ENCODE data around the gene EPN1. TPM values are rescaled to one million over a fixed set of nuclear protein-coding genes. Genes with fewer than 3 reads are reported as not detected.

EPN1 gene
- total RNA-seq, 1 donor from 2014 or later: 145 TPM

DNA sequence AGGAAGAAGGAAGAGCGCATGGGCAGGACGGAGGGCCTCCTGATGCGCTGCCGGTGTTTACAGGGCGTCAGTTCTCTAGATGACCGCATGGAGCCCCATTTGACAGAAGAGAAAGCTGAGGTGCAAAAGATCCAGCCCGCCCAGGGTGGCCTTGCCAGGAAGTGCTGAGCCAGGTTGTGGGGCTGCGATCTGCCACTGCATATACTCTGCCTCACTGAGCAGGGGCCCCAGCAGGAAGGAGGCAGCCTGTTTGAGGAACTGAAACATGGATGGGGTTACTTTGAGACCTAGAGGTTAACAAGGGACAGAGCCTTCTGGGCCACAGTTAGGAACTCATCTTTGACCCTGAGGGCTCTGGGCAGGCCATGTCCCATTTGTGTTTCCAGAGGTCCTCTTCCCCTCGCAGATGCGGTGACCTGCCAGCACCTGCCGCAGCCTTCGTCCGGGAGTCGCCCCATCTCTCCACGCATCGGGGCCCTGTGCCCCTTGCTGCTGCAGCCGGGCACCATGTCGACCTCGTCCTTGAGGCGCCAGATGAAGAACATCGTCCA is 3.2 kb downstream of the EPN1 start:
- peak overlapping the region; percentile 70 for H3K27ac Mint-ChIP-seq (ENCODE audit: unreplicated experiment)
- TF ChIP-seq, protein P1, sequence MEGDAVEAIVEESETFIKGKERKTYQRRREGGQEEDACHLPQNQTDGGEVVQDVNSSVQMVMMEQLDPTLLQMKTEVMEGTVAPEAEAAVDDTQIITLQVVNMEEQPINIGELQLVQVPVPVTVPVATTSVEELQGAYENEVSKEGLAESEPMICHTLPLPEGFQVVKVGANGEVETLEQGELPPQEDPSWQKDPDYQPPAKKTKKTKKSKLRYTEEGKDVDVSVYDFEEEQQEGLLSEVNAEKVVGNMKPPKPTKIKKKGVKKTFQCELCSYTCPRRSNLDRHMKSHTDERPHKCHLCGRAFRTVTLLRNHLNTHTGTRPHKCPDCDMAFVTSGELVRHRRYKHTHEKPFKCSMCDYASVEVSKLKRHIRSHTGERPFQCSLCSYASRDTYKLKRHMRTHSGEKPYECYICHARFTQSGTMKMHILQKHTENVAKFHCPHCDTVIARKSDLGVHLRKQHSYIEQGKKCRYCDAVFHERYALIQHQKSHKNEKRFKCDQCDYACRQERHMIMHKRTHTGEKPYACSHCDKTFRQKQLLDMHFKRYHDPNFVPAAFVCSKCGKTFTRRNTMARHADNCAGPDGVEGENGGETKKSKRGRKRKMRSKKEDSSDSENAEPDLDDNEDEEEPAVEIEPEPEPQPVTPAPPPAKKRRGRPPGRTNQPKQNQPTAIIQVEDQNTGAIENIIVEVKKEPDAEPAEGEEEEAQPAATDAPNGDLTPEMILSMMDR (IDR thresholded peaks at IDR 0.05; ENCODE audit: insufficient read depth, low read depth, low read length): no peak
- no peak for TF ChIP-seq EZH2 (IDR thresholded peaks at IDR 0.05; ENCODE audit: insufficient read depth, low read length)
- H3K9me3 ChIP-seq (ENCODE audit: insufficient read depth, low read depth, low read length): no peaks in the 10 kb centered on the region
- no peak overlapping the region for H2AFZ ChIP-seq (ENCODE audit: low read depth, low read length)
- FAIRE-seq: no peak
- peaks cover 4% of the 10 kb centered on the region for H3K36me3 ChIP-seq (ENCODE audit: insufficient read depth, low read length)
- H3K36me3 Mint-ChIP-seq (ENCODE audit: low read depth, unreplicated experiment): peaks cover 11% of the 10 kb centered on the region
- no peak overlapping the region for H3K9ac ChIP-seq (ENCODE audit: low read length)
- H3K27me3 Mint-ChIP-seq (ENCODE audit: low read depth, unreplicated experiment): no peaks in the 10 kb centered on the region
- H3K79me2 ChIP-seq (ENCODE audit: insufficient read depth, low read length): peaks cover 90% of the 10 kb centered on the region
- no peak overlapping the region for H3K27ac ChIP-seq (ENCODE audit: low read depth, low read length)
- H3K4me1 ChIP-seq (ENCODE audit: insufficient read depth, low read length): peaks cover 32% of the 10 kb centered on the region
- H3K27me3 ChIP-seq (ENCODE audit: insufficient read depth, low read length): no peaks in the 10 kb centered on the region
- no peak overlapping the region for H3K4me3 ChIP-seq (ENCODE audit: insufficient read depth, low read depth, low read length)
- peak overlapping the region; percentile 98 for H3K4me3 Mint-ChIP-seq (ENCODE audit: unreplicated experiment)
- no peaks in the 10 kb centered on the region for H3K9me3 Mint-ChIP-seq (ENCODE audit: unreplicated experiment)
- peaks cover 40% of the 10 kb centered on the region for H3K4me1 Mint-ChIP-seq (ENCODE audit: low read depth, unreplicated experiment)
- peaks cover 81% of the 10 kb centered on the region for H4K20me1 ChIP-seq (ENCODE audit: insufficient read depth, low read length)
- no peak for DNase-seq (ENCODE audit: low read depth)
- H3K4me2 ChIP-seq (ENCODE audit: low read length): no peak overlapping the region

DNA sequence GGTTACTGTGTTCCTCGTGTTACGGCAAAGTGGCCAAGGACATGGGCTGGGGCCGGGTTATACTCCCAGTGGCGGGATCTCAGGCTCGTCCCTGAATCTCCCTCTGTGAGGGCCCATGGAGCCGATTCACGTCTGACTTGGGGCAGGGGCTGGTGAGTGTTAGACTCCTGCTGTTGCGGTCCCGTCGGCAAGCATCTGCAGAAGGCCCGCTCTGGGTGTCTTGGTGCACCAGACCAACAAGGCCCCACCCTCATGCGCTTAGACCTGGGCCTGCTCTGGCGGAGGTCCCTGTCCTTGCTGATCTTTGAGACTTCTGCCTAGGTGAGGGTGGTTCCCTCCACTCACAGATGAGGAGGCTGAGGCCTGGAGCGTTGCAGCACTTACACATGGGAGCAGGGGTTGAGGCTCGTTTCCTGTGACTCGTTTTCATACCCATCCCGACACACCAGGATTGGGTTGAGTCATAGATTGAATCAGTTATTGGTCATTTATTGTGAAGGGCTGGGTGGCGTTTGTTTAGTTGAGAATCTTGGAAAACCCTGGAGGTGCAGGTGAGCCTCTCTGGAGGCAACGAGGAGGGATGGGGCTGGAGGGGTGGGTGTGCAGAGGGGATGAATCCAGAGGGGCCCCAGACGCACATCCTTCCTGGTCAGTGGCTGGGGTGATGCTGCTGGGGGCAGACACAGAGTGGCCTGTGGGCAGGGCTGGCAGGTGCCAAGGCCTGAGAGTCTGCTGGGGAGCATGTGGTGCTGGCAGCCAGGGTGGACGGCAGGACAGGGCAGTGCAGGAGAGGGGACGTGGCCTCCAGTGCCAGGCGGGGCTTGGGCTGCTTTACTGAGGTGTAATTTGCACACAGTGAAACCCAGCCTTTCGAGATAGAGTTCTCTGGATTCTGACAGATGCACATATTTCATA is 4.6 kb downstream of the EPN1 start:
- H3K9me3 ChIP-seq (ENCODE audit: insufficient read depth, low read depth, low read length): no peaks in the 10 kb centered on the region
- H3K27ac ChIP-seq (ENCODE audit: low read depth, low read length): no peak overlapping the region
- H3K36me3 ChIP-seq (ENCODE audit: insufficient read depth, low read length): peaks cover 4% of the 10 kb centered on the region
- no peak overlapping the region for H3K4me2 ChIP-seq (ENCODE audit: low read length)
- H3K4me1 ChIP-seq (ENCODE audit: insufficient read depth, low read length): peaks cover 26% of the 10 kb centered on the region
- DNase-seq (ENCODE audit: low read depth) (no peak), FAIRE-seq (no peak)
- peak overlapping the region; percentile 16 for H3K4me3 Mint-ChIP-seq (ENCODE audit: unreplicated experiment)
- no peak overlapping the region for H2AFZ ChIP-seq (ENCODE audit: low read depth, low read length)
- no peak overlapping the region for H3K4me3 ChIP-seq (ENCODE audit: insufficient read depth, low read depth, low read length)
- H3K79me2 ChIP-seq (ENCODE audit: insufficient read depth, low read length): peaks cover 92% of the 10 kb centered on the region
- no peaks in the 10 kb centered on the region for H3K9me3 Mint-ChIP-seq (ENCODE audit: unreplicated experiment)
- peaks cover 31% of the 10 kb centered on the region for H3K4me1 Mint-ChIP-seq (ENCODE audit: low read depth, unreplicated experiment)
- H3K9ac ChIP-seq (ENCODE audit: low read length): no peak overlapping the region
- TF ChIP-seq, protein P1 (IDR thresholded peaks at IDR 0.05; ENCODE audit: insufficient read depth, low read depth, low read length): no peak
- TF ChIP-seq EZH2 (IDR thresholded peaks at IDR 0.05; ENCODE audit: insufficient read depth, low read length): no peak
- H3K27me3 ChIP-seq (ENCODE audit: insufficient read depth, low read length): no peaks in the 10 kb centered on the region
- no peaks in the 10 kb centered on the region for H3K27me3 Mint-ChIP-seq (ENCODE audit: low read depth, unreplicated experiment)
- peaks cover 87% of the 10 kb centered on the region for H4K20me1 ChIP-seq (ENCODE audit: insufficient read depth, low read length)
- peak overlapping the region; percentile 69 for H3K27ac Mint-ChIP-seq (ENCODE audit: unreplicated experiment)
- peaks cover 19% of the 10 kb centered on the region for H3K36me3 Mint-ChIP-seq (ENCODE audit: low read depth, unreplicated experiment)

Data from astrocyte (in vitro differentiated cells and primary cell).